T-helper 1 cell treated with Interleukin-12 subunit alpha and Interleukin-12 subunit beta and Interleukin-4 antibody, amounts not matched to agents 30 ng/mL and 1 ng/mL, for 36 hours (primary cell): ENCODE data around the gene ATG14. TPM values are rescaled to one million over a fixed set of nuclear protein-coding genes. Genes with fewer than 3 reads are reported as not detected.
"Not testable (repeated sequence)": the region's sequence is repeated elsewhere in the genome, so short reads cannot be mapped to it uniquely, and the experiment has no call there.

Experiments used
- intact Hi-C: fragments of 100-400 bp; cut with micrococcal nuclease; formaldehyde crosslinking; loops from one replicate; pipeline ENCODE4 v1.15.1; 2024
- total RNA-seq: library from RNA; stranded (reverse); gene quantifications from 2 replicates; pipeline ENCODE4 v1.2.3, GENCODE V29; 2022

Gene ATG14, protein sequence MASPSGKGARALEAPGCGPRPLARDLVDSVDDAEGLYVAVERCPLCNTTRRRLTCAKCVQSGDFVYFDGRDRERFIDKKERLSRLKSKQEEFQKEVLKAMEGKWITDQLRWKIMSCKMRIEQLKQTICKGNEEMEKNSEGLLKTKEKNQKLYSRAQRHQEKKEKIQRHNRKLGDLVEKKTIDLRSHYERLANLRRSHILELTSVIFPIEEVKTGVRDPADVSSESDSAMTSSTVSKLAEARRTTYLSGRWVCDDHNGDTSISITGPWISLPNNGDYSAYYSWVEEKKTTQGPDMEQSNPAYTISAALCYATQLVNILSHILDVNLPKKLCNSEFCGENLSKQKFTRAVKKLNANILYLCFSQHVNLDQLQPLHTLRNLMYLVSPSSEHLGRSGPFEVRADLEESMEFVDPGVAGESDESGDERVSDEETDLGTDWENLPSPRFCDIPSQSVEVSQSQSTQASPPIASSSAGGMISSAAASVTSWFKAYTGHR
- 6.9 and 7.8 TPM in 2 replicates for total RNA-seq

DNA sequence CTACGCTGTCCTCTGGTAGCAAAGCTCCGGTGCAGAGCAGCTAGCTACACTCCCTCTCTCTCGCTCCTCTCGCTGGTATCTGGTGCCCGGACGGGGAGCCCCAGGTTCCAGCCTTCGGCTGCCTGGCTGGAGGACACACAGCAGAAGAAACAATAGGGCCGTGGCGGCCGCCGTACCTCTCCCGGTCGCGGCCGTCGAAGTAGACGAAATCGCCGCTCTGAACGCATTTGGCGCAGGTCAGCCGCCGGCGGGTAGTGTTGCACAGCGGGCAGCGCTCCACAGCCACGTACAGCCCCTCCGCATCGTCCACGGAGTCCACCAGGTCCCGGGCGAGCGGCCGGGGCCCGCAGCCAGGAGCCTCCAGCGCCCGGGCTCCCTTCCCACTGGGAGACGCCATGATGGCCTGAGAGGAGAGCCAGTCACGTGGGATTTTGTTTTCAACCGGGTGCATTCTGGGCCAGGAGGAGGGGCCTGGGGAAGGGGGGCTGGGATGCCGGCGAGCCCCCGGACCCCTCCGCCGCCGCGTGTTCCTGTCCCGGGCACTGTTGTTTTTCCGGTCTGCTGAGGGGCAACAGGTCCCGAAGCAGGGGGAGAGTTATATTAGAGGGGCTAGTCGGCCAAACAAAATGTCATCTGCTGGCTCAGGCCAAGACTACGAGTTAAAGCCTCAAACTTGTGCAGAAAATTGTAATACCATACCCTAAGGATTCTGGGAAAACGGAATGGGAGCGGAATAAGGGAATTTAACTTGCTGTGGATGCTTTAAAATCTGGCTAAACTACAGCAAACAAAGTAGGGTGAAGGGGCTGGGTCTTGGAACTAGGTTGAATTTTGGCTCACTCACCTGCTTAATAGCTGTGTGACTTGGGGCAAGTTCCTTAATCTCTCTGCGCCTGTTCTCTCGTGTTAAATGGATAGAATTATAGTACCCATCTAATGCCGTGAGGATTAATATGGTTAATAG lies at the start of gene ATG14:
ATG14 (minus strand) TSS at position 405 of the 964 bp plus-strand sequence; CDS start at position 397, 8 bp downstream.
- intact Hi-C loops = loop anchor here (1.0 to 10.0 kb wide), 14 partner anchors 19 to 1853 kb away; partner anchors contain the start of genes AP5M1, DLGAP5, EXOC5 and FBXO34

DNA sequence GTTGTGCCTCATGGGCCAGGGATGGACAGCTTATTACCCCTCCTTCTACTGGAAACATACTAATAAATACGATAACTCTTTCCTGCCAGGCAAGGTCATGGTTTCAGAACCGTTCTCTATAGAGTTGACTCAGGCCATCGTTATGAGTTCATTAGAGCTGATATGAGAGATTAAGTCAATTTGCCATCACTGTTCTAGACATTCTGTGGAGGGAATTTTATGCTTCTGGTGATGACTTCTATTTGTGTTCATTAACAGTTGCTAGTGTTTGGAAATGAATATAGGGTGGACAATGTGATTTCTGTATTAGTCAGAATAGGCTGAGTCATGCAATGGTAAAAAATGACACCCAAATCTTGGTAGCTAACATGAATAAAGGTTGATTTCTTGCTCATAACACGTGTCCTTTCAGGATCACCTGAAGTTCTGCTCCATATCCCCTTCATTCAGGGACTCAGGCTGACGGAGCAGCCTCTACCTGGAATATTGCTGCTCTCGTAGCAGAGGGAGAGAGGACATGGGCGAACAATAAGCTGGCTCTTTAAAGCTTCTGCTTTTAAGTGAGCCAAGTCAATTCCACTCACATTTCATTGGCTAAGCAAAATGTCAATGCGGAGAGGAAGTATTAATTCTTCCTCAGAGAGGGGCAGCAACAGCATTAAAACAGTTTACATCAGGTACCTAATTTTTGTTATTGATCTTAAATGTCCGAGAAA lies 47.3 kb upstream of the ATG14 start:
- intact Hi-C loops = no loop called here

DNA sequence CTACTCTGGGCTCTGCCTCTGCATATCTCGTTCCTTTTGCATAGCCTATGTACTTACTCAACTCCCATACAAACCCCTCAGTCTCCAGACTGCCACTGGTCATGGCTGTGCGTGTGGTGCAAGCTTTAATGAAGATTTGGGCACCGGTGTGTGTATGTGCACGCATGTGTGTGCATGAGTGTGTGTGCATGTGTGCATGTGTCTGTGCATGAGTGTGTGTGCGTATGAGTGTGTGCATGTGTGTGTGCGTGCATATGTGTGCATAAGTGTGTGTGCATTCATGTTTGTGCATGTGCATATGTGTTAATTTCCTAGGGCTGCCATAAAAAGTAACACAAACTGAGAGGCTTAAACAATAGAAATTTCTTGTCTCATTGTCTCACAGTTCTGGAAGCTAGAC lies 45.9 kb upstream of the ATG14 start:
- intact Hi-C loops = no loop called here

DNA sequence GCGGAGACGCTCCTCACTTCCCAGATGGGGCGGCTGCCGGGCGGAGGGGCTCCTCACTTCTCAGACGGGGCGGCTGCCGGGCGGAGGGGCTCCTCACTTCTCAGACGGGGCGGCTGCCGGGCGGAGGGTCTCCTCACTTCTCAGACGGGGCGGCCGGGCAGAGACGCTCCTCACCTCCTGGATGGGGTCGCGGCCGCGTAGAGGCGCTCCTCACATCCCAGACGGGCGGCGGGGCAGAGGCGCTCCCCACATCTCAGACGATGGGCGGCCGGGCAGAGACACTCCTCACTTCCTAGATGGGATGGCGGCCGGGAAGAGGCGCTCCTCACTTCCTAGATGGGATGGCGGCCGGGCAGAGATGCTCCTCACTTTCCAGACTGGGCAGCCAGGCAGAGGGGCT lies 44.8 kb upstream of the ATG14 start:
- intact Hi-C loops = not testable (repeated sequence)

DNA sequence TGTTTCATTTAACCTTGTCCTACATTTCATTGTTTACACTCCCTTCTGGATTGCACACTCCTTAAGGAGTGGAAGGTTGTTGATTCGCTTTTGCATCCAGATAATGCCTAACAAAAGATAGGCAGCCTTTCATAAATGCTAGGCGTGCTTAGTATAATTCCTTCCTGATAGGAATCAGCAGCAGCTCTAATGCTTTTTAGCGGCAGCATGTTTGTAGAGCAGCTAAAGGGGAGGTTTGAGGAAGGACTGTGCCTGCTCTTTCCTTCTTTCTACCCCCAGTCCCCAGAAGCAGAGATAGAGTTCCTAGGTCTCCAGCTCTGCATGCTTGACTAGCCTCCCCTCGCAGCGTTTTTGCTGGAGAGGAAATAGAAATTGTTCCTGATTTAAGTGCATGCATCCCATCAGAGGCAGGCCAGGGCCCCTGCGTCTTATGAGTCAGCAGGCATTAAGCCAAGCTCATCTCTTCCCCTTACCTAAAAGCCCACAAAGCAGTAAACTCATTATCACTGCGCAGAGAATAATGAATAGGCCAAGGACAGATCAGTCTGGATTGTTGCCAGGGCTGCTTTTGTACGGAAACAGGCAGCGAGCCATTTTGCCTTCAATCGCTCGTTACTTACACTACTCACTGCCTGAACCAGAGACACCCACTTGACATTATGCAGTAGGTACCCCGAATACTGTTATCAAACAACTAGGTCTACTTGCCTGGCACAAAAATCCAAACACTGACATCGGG lies 42.8 kb upstream of the ATG14 start:
- intact Hi-C loops = no loop called here

DNA sequence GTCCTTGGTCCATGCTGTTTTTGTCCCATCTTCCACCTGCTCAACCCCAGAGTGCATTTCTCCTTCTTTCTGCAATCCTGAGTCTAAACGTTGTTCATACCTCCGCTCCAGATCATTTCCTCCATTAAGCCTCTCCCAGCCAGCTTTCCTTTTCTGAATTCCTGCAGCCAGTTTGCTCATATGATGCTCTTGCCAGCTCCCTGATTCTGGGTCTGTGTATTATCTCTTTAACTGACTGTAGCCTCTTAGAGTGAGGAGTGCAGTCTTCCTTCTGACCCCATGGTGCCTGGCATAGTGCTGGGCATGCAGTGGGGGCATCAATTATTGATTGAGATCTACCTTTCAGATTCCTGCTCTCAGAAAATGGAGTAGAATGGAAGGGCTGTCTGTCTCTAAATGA lies 40.3 kb upstream of the ATG14 start:
- intact Hi-C loops = no loop called here

DNA sequence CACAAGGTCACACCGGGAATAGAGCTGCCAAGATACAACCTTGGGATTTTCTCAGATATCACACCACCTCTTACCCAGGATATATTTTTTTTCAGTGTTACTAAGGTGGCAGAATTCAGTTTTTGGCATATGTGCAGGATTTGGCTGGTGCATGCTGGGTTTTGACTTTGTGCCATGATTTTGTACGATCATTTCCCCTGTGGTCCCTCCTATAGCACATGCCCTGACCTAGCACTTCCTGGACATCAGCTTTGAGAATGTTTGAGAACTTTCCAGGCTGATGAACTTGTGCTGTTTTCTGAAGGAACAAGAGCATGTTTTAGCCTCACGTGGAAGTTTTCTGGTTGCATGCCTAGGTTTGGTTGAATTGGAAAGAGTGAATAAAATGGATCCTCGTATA lies 39.8 kb upstream of the ATG14 start:
- intact Hi-C loops = no loop called here

DNA sequence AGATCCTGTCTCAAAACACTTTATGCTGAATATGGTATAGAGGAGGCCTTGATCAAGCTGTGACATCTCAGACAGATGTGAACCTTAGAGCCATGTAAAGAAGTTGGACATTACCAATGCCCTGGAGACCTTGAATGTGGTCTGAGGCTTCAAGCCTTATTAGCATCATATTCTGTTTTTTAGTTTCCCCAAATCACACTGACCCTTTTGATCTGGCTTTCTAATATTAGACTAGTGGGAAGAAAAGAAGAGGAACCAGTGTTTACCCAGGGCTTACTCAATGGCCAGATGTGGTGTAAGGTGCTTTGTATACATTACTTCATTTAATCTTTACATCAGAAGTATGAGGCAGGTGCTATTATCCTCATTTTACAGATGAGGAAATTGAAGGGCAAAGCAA lies 39.4 kb upstream of the ATG14 start:
- intact Hi-C loops = no loop called here

DNA sequence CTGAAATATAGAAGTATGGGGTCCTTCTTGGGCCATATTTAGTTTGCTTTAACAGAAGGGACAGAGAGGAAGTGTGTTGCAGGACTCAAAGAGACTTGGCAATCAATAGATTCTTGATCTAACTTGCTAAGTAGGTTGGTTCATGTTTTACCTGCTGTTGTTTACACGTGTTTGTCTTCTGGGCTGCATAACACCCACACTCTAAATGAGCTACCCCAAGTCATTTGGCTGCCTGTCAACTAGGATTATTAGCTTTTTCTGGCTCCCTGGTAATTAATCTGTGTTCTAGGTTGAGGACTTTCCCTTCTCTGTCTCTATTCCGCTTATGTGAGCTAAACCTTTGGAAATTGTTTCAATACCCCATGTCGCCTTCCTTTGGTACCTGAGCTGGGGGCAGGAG lies 38.9 kb upstream of the ATG14 start:
- intact Hi-C loops = no loop called here

DNA sequence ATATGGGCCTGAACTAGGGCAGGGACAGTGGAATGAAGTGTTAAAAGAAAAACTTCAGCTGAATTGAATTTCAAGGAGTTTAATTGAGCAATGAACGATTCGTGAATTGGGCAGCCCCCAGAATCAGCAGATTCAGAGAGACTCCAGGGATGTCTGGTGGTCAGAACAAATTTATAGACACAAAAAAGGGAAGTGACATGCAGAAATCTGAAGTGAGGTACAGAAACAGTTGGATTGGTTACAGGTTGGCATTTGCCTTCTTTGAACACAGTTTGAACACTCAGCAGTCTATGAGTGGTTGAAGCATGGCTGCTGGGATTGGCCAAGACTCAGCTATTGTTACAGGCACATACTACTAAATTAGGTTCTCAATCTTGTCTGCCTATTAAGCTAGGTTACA lies 38.5 kb upstream of the ATG14 start:
- intact Hi-C loops = no loop called here

DNA sequence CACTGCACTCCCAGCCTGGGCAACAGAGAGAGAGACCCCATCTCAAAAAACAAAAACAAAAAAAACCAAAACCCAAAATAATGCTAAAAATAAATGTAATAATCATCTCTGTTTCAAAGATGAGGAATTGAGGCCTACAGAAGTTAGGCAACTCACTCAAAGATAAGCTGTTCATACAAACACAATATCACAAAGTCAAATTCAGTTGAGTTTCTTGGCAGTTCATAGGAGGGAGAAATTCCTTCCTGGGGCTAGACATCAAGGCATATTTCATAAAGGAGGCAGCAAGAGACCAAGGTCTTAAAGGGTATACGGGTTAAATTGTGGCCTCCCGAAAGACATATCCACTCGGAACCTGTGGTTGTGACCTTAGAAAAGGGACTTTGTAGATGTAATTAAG lies 37.5 kb upstream of the ATG14 start:
- intact Hi-C loops = loop anchor here (5.0 to 10.0 kb wide), 3 partner anchors 133 to 1868 kb away; partner anchors contain the start of gene KTN1

DNA sequence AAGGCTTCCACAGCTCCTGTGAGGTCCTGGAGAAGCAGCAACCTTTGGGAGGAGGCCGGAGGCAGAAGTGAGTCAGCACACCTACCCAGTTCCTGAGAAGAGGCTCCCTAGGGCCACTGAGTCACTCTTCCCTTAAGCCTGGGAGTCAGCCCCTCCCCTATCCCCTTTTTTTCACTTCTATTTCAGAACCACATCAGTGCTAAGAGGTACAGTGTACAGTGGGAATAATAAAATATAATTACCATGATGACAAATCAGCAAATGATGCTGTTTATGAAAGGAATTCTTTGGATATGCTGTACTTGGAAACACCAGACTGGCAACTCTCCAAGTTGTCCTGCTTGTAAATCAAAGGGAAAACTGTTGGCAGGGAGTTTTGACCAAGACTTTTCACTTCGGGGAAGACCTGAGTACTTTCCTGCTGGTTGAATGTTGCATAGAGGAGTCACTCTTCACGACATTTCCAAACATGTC lies 36.5 kb upstream of the ATG14 start:
- intact Hi-C loops = loop anchor here (5.0 to 10.0 kb wide), 3 partner anchors 134 to 1869 kb away; partner anchors contain the start of gene KTN1

DNA sequence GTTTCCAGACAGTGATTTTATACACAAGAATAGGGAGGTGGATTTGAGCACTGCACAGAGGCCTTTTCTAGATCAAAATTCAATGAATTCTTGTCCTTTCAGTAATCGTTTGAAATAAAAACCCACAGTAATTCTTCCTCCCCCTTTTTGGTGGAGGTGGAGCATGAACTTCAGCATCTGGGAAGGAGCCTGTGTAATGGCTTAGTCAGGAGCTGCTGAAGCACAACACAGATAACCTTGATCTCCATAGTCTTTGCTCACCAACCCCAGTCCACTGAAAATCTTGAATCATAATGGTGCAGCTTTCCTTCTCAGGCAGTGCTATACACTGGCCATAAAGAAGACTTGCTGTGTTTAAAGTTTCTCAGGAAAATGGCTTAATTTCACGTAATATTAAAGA lies 35.2 kb upstream of the ATG14 start:
- intact Hi-C loops = loop anchor here (1.0 to 10.0 kb wide), 5 partner anchors 135 to 1870 kb away; partner anchors contain the start of gene KTN1

DNA sequence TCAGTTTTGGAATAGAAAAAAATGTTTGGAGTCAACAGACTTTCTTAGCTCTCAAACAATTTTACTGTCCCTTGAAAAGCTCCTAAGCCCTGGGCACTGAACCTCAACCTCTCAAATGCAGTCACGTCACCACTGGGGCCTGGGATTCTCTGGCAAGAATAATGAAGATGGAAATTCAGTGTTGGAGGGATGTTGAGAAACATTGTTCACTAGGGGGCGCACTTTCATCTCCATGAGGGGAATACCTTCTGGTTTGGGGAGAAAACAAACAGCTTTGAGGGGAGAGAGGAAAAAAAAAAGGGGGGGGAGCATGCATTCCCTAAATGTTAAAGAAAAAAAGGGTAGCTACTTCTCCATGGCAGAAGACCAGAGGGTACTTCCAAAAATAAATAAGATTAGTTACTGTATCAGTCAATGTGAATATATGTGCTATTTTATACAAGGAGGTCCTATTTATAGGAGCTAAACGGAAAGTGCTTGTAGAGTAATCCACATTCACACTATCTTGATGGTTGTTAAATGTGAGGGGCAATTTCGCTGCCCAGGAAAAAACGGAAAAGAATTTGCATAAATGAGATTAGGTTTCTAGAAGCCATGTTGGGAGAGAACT lies 34.6 kb upstream of the ATG14 start:
- intact Hi-C loops = loop anchor here (1.0 to 10.0 kb wide), 5 partner anchors 136 to 1871 kb away; partner anchors contain the start of gene KTN1

DNA sequence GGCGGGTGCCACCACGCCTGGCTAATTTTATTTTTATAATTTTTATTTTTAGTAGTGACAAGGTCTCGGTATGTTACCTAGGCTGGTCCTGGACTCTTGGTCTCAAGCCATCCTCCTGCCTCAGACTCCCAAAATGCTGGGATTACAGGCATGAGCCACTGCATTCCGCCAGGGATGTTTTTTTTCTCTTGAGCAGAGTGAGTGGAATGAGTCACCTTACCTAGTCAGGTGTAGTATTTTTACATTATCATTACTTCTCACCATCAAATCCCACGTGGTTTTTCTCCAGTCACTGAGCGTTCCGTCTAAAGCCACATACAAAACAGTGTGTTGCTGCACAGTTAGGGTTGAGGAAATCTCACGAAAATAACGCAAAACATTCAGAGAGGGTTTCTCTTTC lies 29.7 kb upstream of the ATG14 start:
- intact Hi-C loops = loop anchor here (10.0 kb wide), 1 partner anchor 234 kb away; no protein-coding TSS in a partner anchor

DNA sequence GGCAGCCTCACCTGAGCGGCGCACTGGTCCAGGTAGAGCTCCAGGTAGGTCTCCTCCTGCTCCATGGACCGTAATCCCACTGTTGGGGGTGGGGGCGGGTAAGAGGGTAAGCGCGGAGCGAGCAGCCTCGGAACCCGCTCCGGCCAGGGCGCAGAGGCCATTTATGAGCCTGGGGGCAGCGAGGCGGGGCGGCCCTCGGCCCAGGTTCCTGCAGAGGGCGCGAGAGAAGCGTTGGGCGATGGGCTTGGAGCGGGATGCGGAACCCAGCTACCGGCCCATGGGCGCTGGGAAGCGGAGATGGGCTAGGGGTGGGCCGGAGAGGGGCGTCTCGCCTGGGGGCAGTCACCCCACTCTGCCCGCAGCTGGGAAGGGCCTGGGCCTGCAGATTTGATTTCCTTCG lies 28.8 kb upstream of the ATG14 start, which contains the start of gene TBPL2:
TBPL2 (minus strand) TSS at position 232 of the 400 bp plus-strand sequence; CDS start at position 65, 167 bp downstream.
- intact Hi-C loops = loop anchor here (10.0 kb wide), 1 partner anchor 234 kb away; no protein-coding TSS in a partner anchor

DNA sequence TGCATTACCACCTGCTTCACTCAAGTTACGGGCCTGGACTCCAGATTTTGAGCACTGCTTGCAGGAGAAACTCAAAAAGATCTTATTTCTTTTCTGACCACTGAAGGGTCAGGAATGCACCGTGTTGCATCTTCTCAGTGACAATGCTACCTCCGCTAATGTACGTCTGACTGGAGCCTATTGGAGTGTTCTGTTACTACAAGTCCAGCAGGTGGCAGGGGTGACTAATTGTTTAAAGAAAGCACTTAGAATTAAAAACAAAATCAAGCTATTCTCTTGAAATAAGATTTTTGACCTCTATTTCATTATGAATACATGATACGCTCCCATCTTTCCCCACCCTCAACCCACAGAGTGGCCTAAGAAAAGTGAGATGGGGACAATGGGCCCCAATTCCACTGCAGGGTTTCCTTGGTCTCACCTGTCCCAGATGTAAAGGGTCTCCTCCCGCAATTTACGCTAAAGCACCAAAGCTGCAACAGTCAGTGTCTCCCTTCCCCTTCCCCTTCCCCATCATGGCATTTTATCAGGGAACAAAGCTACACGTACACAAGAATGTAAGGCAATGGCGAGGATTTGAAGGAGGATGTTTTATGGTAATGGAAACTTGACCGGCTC lies 26.5 kb upstream of the ATG14 start:
- intact Hi-C loops = loop anchor here (2.0 kb wide), 1 partner anchor 1037 kb away; no protein-coding TSS in a partner anchor

DNA sequence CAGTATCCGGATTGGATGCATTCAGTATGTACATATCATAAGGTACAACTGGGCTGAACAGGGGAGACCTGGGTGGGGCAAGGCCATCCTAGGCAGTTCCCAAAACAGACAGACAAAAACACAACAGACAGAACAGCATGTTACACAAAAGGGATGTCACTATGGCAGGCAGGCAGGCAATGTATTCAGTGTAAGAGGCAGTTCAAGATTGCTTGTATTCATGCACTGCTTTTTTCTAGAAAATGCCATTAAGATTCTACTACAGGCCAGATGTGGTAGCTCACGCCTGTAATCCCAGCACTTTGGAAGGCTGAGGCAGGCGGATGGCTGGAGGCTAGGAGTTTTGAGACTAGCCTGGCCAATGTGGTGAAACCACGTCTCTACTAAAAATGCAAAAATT lies 25.3 kb upstream of the ATG14 start:
- intact Hi-C loops = no loop called here

DNA sequence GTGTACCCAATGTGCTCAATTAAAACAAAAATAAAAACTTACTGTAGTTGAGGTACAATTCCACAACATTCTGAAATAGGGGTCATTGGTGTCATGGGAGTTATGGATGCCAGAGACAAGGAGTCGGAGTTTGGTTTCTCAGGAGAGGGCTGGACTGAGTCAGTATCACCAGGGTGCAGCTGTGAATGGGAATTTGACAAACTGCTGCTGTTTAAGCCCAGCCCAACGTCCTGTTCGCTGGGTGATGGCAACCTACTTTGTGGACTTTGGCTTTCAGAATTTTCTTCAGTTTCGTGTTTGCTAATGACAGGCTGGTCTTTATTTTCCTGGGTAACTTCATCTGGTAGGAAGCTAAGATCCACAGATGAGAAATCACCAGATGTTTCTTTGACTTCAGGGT lies 24.9 kb upstream of the ATG14 start:
- intact Hi-C loops = no loop called here
